IMR-90 (cell line): ENCODE measurements around the gene S1PR5. TPM values are rescaled to one million over a fixed set of nuclear protein-coding genes. Genes with fewer than 3 reads are reported as not detected.
"Not testable (repeated sequence)": the region's sequence is repeated elsewhere in the genome, so short reads cannot be mapped to it uniquely, and the experiment has no call there.

ENCODE experiments used
- ATAC-seq: fragments of 200-7000 bp; cut with Tn5 transposase; 2 replicates; pipeline ENCODE4 v1.9.1; 2020; ENCODE audit warnings: low read depth, mild to moderate bottlenecking, moderate library complexity
- BruUV-seq: library from RNA; stranded (reverse); fragments of 400-500 nt; replicated peaks from 2 replicates; lab custom pipeline; 2021; lab: Mats Ljungman, UMichigan
- CTCF ChIA-PET: fragments of 300-600 bp; formaldehyde crosslinking; extraction: SDS; loops from one replicate; lab custom pipeline; 2021; ENCODE audit warnings: antibody characterized with exemption; lab: Yijun Ruan, JAX
- POLR2A ChIA-PET: fragments of 300-600 bp; sonication (Branson Sonifier 250); formaldehyde crosslinking; loops from one replicate; lab custom pipeline; 2022; ENCODE audit warnings: antibody characterized with exemption; ENCODE audit not compliant: unreplicated experiment; lab: Charles Lee
- DNase-seq: peaks from one replicate; pipeline ENCODE4 v3.0.0; 2013
- H2AFZ ChIP-seq: replicated peaks from 2 replicates; pipeline ENCODE3; 2013; ENCODE audit warnings: low read length, mild to moderate bottlenecking; ENCODE audit not compliant: poor library complexity
- H2AK5ac ChIP-seq: 2 replicates; pipeline ENCODE4 v1.6.1; 2013; ENCODE audit warnings: low read depth, low read length, inconsistent platforms
- H2AK9ac ChIP-seq: replicated peaks from 2 replicates; pipeline ENCODE3; 2013; ENCODE audit warnings: mild to moderate bottlenecking, low read depth, low read length, moderate library complexity; ENCODE audit not compliant: poor library complexity
- H2BK120ac ChIP-seq: 2 replicates; pipeline ENCODE4 v1.6.1; 2013; ENCODE audit warnings: low read depth, low read length, inconsistent platforms
- H2BK15ac ChIP-seq: 3 replicates; pipeline ENCODE4 v1.6.1; 2013; ENCODE audit warnings: low read depth, low read length, inconsistent platforms
- H2BK20ac ChIP-seq: 2 replicates; pipeline ENCODE4 v1.6.1; 2013; ENCODE audit warnings: low read depth, mild to moderate bottlenecking, inconsistent platforms, low read length, moderate library complexity
- H2BK5ac ChIP-seq: 2 replicates; pipeline ENCODE4 v1.6.1; 2013; ENCODE audit warnings: mild to moderate bottlenecking, low read depth, low read length, inconsistent platforms; ENCODE audit not compliant: poor library complexity, severe bottlenecking
- H3K14ac ChIP-seq: replicated peaks from 2 replicates; pipeline ENCODE4 v1.6.1; 2013; ENCODE audit warnings: low read depth, low read length, inconsistent platforms
- H3K18ac ChIP-seq: 2 replicates; pipeline ENCODE4 v1.6.1; 2013; ENCODE audit warnings: low read depth, low read length, control low read depth
- H3K23ac ChIP-seq: 2 replicates; pipeline ENCODE4 v1.6.1; 2013; ENCODE audit warnings: low read depth, low read length, inconsistent platforms
- H3K27ac ChIP-seq: 2 replicates; pipeline ENCODE4 v1.5.1; 2013; ENCODE audit warnings: mild to moderate bottlenecking, control low read depth, low read length; ENCODE audit not compliant: insufficient read depth
- H3K27me3 ChIP-seq: 2 replicates; pipeline ENCODE4 v1.6.1; 2013; ENCODE audit warnings: low read length; ENCODE audit not compliant: control insufficient read depth, insufficient read depth
- H3K36me3 ChIP-seq: 2 replicates; pipeline ENCODE4 v1.6.1; 2013; ENCODE audit warnings: low read length, mixed read lengths; ENCODE audit not compliant: control insufficient read depth, insufficient read depth
- H3K4ac ChIP-seq: 2 replicates; pipeline ENCODE4 v1.6.1; 2013; ENCODE audit warnings: low read depth, low read length, inconsistent platforms
- H3K4me1 ChIP-seq: 2 replicates; pipeline ENCODE4 v1.6.1; 2013; ENCODE audit warnings: low read length, mixed read lengths; ENCODE audit not compliant: control insufficient read depth, insufficient read depth
- H3K4me2 ChIP-seq: 2 replicates; pipeline ENCODE4 v1.6.1; 2013; ENCODE audit warnings: low read depth, mild to moderate bottlenecking, control low read depth, low read length, moderate library complexity
- H3K4me3 ChIP-seq: 2 replicates; pipeline ENCODE4 v1.5.1; 2013; ENCODE audit warnings: low read depth, mild to moderate bottlenecking, control low read depth, low read length, moderate library complexity; ENCODE audit not compliant: insufficient read depth
- H3K56ac ChIP-seq: 2 replicates; pipeline ENCODE4 v1.6.1; 2013; ENCODE audit warnings: low read length, inconsistent platforms; ENCODE audit not compliant: insufficient read depth; ENCODE audit errors: extremely low read depth
- H3K79me1 ChIP-seq, 2 experiments: 2 replicates each; pipeline ENCODE4 v1.6.1; 2013; ENCODE audit warnings: low read length in 2 of 2, inconsistent platforms in 1 of 2, low read depth in 1 of 2
- H3K9ac ChIP-seq: 2 replicates; pipeline ENCODE4 v1.6.1; 2013; ENCODE audit warnings: low read depth, low read length, control low read depth
- H3K9me1 ChIP-seq: 2 replicates; pipeline ENCODE4 v1.6.1; 2013; ENCODE audit warnings: low read length, inconsistent platforms; ENCODE audit not compliant: insufficient read depth
- H3K9me3 ChIP-seq: 2 replicates; pipeline ENCODE4 v1.6.1; 2013; ENCODE audit warnings: low read length; ENCODE audit not compliant: control insufficient read depth, insufficient read depth
- H4K20me1 ChIP-seq: 2 replicates; pipeline ENCODE4 v1.6.1; 2013; ENCODE audit warnings: low read length, inconsistent platforms; ENCODE audit not compliant: insufficient read depth
- H4K5ac ChIP-seq: 2 replicates; pipeline ENCODE4 v1.6.1; 2013; ENCODE audit warnings: mild to moderate bottlenecking, low read depth, low read length, control low read depth
- H4K8ac ChIP-seq, 2 experiments: 2 replicates each; pipeline ENCODE4 v1.6.1; 2013; ENCODE audit warnings: low read depth in 2 of 2, low read length in 2 of 2, control low read depth in 1 of 2, inconsistent platforms in 1 of 2
- H4K91ac ChIP-seq: 2 replicates; pipeline ENCODE4 v1.6.1; 2013; ENCODE audit warnings: low read depth, low read length, inconsistent platforms; ENCODE audit not compliant: insufficient read depth
- BHLHE40 ChIP-seq: fragments of 150-350 bp; IDR thresholded peaks from 2 replicates; pipeline ENCODE4 v1.6.1; 2016; ENCODE audit warnings: mild to moderate bottlenecking, low read depth, low read length
- CHD1 ChIP-seq: IDR thresholded peaks from 2 replicates; pipeline ENCODE4 v1.6.1; 2012; ENCODE audit warnings: low read depth, low read length, improper control_type of control experiment
- WGBS, 2 experiments: methylation state at CpG; one replicate each; pipeline versions ENCODE4 v1.1.5 to v1.1.7; 2013; ENCODE audit warnings: missing lambda C conversion rate in 2 of 2; ENCODE audit not compliant: insufficient read length in 1 of 2; ENCODE audit errors: extremely low coverage in 2 of 2; 5-methylcytosine and 5-hydroxymethylcytosine counted together
- dilution Hi-C: fragments of 300-500 bp; cut with HindIII; formaldehyde crosslinking; loops from one replicate; pipeline ENCODE4 v1.14.3; 2018; ENCODE audit warnings: low sequenced_read_pairs; ENCODE audit not compliant: unreplicated experiment
- in situ Hi-C: fragments of 300-500 bp; cut with MboI; formaldehyde crosslinking; loops from 3 replicates; pipeline ENCODE4 v1.14.3; 2019; ENCODE audit warnings: low sequenced_read_pairs, inconsistent platforms, mixed read lengths
- intact Hi-C: fragments of 100-400 bp; cut with micrococcal nuclease; formaldehyde crosslinking; loops from 2 replicates; pipeline ENCODE4 v1.10.0; 2022
- polyA plus RNA-seq, 3 experiments: library from polyadenylated mRNA; depleted of rRNA; stranded (reverse); fragments of >200 nt; gene quantifications; 2 replicates each; pipeline ENCODE4 v1.2.3, GENCODE V29; 2012; ENCODE audit warnings: low replicate concordance in 1 of 3
- total RNA-seq: library from RNA; depleted of rRNA; stranded (reverse); fragments of >200 nt; gene quantifications from 2 replicates; pipeline ENCODE4 v1.2.3, GENCODE V29; 2012

The S1PR5 gene
- total and polyA plus RNA-seq, 2 of the 4 experiments (the other 2 are of a cell fraction): 0.36 to 0.55 TPM

- H4K91ac ChIP-seq: no peak overlapping the region
- no peak overlapping the region for H3K4me2 ChIP-seq
- H2BK5ac ChIP-seq: no peak overlapping the region
- dilution Hi-C loops (no loop called here), intact Hi-C loops (no loop called here), in situ Hi-C loops (no loop called here)
- CTCF ChIA-PET: interaction anchor here (1.2 kb wide), 1 partner anchor 157 kb away, joined by 4 read pairs; no protein-coding TSS in a partner anchor
- H2BK15ac ChIP-seq: no peak overlapping the region
- H3K27ac ChIP-seq: no peak overlapping the region
- BruUV-seq: no TSS peak
- peaks cover 13 to 32% of the 10 kb centered on the region in 2 experiments for H3K79me1 ChIP-seq
- peaks cover 5% of the 10 kb centered on the region; the same call in 1 of the 2 replicates for H3K4me1 ChIP-seq
- H2AK9ac ChIP-seq: peak overlapping the region; percentile 57
- no peak overlapping the region for H3K4me3 ChIP-seq
- no peak overlapping the region for H3K14ac ChIP-seq
- no peak overlapping the region for H2BK120ac ChIP-seq
- H3K36me3 ChIP-seq: peaks cover 12% of the 10 kb centered on the region
- H3K9me1 ChIP-seq: peaks cover 13% of the 10 kb centered on the region; the same call in 1 of the 2 replicates
- peaks cover 6% of the 10 kb centered on the region for H4K20me1 ChIP-seq
- H2BK20ac ChIP-seq: no peak overlapping the region
- no peak overlapping the region for H3K18ac ChIP-seq
- no peak overlapping the region for H4K8ac ChIP-seq
- no peak for TF ChIP-seq CHD1
- no peak for TF ChIP-seq BHLHE40
- no peak overlapping the region for H3K56ac ChIP-seq
- no peak overlapping the region for H3K23ac ChIP-seq
- H3K9ac ChIP-seq: no peak overlapping the region
- no peak overlapping the region for H2AK5ac ChIP-seq
- DNase-seq (no peak), ATAC-seq (no peak)
- no peak overlapping the region for H3K4ac ChIP-seq
- POLR2A ChIA-PET: no interaction called here
- no peak overlapping the region for H4K5ac ChIP-seq
- WGBS, 2 experiments: no CpG with 5 or more reads among the region's 8 CpGs
- no peak overlapping the region for H2AFZ ChIP-seq
- H3K9me3 ChIP-seq: no peaks in the 10 kb centered on the region
- H3K27me3 ChIP-seq: peaks cover 4% of the 10 kb centered on the region
Measured at GRCh38 chr19:10543059-10543419, 25.8 kb upstream of the S1PR5 start.

- H3K36me3 ChIP-seq, H3K4ac ChIP-seq, H3K79me1 ChIP-seq, H2AK5ac ChIP-seq, H3K9ac ChIP-seq, H3K18ac ChIP-seq, H3K27me3 ChIP-seq, H3K9me1 ChIP-seq, H4K91ac ChIP-seq, H2AFZ ChIP-seq, POLR2A ChIA-PET, H3K27ac ChIP-seq, in situ Hi-C loops, H3K4me3 ChIP-seq, H3K14ac ChIP-seq, H4K5ac ChIP-seq, DNase-seq, BruUV-seq, dilution Hi-C loops, H3K4me1 ChIP-seq, H2BK15ac ChIP-seq, H2AK9ac ChIP-seq, H2BK120ac ChIP-seq, H3K4me2 ChIP-seq, H3K9me3 ChIP-seq, H4K8ac ChIP-seq, H3K56ac ChIP-seq, intact Hi-C loops, CTCF ChIA-PET, H2BK5ac ChIP-seq, ATAC-seq, H4K20me1 ChIP-seq, H3K23ac ChIP-seq, H2BK20ac ChIP-seq: not testable (repeated sequence)
- 82% methylated on average over 5 of the region's 9 CpGs; no CpG with 5 or more reads in 1 of the 2 experiments for WGBS, 2 experiments
Measured at GRCh38 chr19:10539016-10539415, 21.8 kb upstream of the S1PR5 start.
